22Rv1 (cell line): ENCODE measurements around the gene PDGFRB.

Experiments used
- CTCF ChIP-seq: fragments of 450-650 bp; IDR thresholded peaks from 2 replicates; pipeline ENCODE4 v1.5.1; 2017; ENCODE audit warnings: mild to moderate bottlenecking
- ZFX ChIP-seq: fragments of 450-650 bp; IDR thresholded peaks from 2 replicates; pipeline ENCODE4 v1.6.1; 2017; ENCODE audit warnings: antibody characterized with exemption, borderline replicate concordance

GRCh38 chr5:150153957-150154617 is 1.6 kb downstream of the PDGFRB start:
- TF ChIP-seq CTCF (no peak), ZFX (no peak)
